Left ventricle myocardium inferior (tissue), 1 donor: ENCODE results near the gene ZNF322. TPM values are rescaled to one million over a fixed set of nuclear protein-coding genes. Genes with fewer than 3 reads are reported as not detected.

ENCODE experiments used
- DNase-seq: peaks from one replicate; pipeline ENCODE4 v3.0.0-alpha.2; 2020
- H3K27ac ChIP-seq: fragments of 200-600 bp; replicated peaks from 2 replicates; pipeline ENCODE4 v1.8.0; 2021
- H3K27me3 ChIP-seq: fragments of 200-600 bp; 2 replicates; pipeline ENCODE4 v1.8.0; 2021; ENCODE audit warnings: low read depth
- H3K36me3 ChIP-seq: fragments of 200-600 bp; 2 replicates; pipeline ENCODE4 v1.8.0; 2021
- H3K4me1 ChIP-seq: fragments of 200-600 bp; 2 replicates; pipeline ENCODE4 v1.8.0; 2021
- H3K4me3 ChIP-seq: fragments of 200-600 bp; 2 replicates; pipeline ENCODE4 v1.8.0; 2021; ENCODE audit warnings: mild to moderate bottlenecking, moderate library complexity
- H3K9me3 ChIP-seq: fragments of 200-600 bp; replicated peaks from 2 replicates; pipeline ENCODE4 v1.8.0; 2021
- intact Hi-C: fragments of 100-400 bp; cut with micrococcal nuclease; formaldehyde crosslinking; loops from one replicate; pipeline ENCODE4 v1.11.0; 2022
- total RNA-seq: library from RNA; stranded (reverse); fragmentation: NEBNext Ultra II Directional; extraction: Animal tissue kit (Norgen Biotek cat#: 25700); gene quantifications from one replicate; pipeline ENCODE4 v1.2.1, GENCODE V29; 2021
- TF ChIP-seq, protein P1 (sequence below): fragments of 200-600 bp; IDR thresholded peaks from 2 replicates; pipeline ENCODE4 v1.8.0; 2021; ENCODE audit warnings: antibody characterized with exemption, mild to moderate bottlenecking, borderline replicate concordance
- donor health status: DM: no; HTN: yes; CAD: no; lungs with severe emphysema.

ZNF322 gene
- total RNA-seq, 1 donor from 2014 or later, result 12.9 TPM

DNA sequence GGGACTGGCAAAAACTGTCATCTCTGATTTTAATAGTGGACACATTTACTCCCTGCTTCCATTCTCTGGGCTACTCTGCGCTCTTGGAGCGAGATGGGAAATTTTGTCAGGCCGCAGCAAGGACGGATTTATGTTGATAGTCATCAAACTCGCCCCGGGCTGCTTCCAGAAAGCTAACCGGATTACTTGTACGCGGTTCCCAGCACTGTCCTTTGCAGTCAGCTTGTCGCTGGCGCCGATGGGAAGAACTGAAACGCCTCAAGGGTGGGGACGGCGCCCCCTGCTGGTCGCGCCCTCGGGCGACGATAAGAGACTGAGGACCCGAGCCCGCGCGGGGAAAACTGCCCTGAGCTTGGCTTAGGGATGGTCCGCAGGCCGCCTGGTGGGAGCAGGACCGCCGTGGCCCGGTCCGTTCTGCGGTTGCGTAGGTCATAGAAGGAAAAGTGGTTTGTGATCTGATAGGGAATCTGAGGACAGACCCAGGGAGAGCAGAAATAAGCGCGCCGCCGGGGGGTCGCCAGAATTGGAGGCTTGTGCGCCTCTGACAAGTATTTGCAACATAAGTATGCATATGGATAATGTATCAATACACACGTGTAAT lies 63.8 kb downstream of the ZNF322 start:
- Histone ChIP-seq H3K27me3 (peaks cover 40% of the 10 kb centered on the region), H3K4me3 (peak overlapping the region; percentile 88), H3K36me3 (peaks cover 23% of the 10 kb centered on the region), H3K4me1 (peaks cover 35% of the 10 kb centered on the region), H3K9me3 (no peaks in the 10 kb centered on the region), H3K27ac (peak overlapping the region; percentile 88)
- intact Hi-C loops, result loop anchor here (5.0 kb wide), 1 partner anchor 253 kb away; no protein-coding TSS in a partner anchor
- TF ChIP-seq, protein P1, sequence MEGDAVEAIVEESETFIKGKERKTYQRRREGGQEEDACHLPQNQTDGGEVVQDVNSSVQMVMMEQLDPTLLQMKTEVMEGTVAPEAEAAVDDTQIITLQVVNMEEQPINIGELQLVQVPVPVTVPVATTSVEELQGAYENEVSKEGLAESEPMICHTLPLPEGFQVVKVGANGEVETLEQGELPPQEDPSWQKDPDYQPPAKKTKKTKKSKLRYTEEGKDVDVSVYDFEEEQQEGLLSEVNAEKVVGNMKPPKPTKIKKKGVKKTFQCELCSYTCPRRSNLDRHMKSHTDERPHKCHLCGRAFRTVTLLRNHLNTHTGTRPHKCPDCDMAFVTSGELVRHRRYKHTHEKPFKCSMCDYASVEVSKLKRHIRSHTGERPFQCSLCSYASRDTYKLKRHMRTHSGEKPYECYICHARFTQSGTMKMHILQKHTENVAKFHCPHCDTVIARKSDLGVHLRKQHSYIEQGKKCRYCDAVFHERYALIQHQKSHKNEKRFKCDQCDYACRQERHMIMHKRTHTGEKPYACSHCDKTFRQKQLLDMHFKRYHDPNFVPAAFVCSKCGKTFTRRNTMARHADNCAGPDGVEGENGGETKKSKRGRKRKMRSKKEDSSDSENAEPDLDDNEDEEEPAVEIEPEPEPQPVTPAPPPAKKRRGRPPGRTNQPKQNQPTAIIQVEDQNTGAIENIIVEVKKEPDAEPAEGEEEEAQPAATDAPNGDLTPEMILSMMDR, result peak; percentile 98
- DNase-seq, result peak; percentile 93

DNA sequence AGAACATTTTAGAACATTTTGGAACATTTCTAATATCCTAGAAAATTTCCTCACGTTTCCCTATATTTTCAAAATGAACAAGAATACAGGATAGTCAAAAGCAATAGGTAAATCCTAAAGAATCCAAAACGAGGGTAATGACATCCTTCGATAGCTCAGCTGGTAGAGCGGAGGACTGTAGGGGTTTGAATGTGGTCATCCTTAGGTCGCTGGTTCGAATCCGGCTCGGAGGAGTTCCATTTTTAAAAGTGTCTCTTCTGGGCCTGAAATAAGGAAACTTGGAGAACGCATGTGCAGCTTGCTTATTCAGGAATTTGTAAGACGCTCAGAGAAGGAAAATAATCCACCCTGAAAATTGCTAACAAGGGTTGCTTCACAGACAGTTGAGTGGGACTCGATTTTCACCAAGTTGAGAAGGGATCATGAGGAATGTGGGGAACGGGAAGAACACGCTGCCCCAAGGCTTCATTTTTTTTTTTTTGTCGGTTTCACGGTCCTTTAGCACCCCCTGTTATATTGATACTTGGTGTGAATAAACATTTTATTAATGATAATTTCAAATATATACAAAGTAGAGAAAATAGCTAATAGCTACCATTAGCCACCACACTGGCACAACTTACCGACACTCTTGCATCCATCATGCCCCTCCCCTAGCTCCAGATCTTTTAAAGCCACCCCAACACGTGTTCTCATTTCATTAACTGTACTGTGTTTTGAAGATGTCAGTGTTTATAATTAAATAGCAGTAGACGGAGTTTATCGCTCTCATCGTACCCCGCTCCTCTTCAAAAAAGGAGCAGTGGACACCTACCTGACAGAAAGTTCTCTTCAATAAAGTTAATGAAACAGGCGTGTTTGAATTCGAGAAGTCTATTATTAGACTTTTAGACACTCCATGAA lies 64.6 kb downstream of the ZNF322 start:
- TF ChIP-seq, protein P1, result no peak
- Histone ChIP-seq H3K9me3 (no peaks in the 10 kb centered on the region), H3K36me3 (peaks cover 20% of the 10 kb centered on the region), H3K27me3 (peaks cover 48% of the 10 kb centered on the region), H3K27ac (peak overlapping the region; percentile 88), H3K4me1 (peaks cover 35% of the 10 kb centered on the region), H3K4me3 (peak overlapping the region; percentile 88)
- no peak for DNase-seq
- intact Hi-C loops, result loop anchor here (5.0 kb wide), 1 partner anchor 253 kb away; no protein-coding TSS in a partner anchor

DNA sequence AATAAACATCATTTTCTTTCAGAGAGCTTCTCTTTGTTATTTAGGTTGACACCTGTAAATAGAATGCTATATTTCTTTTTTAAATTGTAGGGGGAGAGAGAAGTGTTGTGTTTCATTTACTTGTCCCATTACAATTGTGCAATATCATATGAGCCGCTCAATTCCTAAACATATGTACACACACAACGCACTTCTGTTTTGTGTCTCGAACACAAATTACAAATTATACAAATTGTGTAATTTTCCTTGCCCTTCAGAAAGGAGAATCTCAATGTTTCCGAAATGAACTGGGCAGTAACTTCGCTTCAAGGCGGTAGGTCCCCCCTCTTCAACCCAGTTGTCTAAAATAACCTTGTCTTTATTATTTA lies 65.4 kb downstream of the ZNF322 start:
- no peak for DNase-seq
- peaks cover 52% of the 10 kb centered on the region for H3K27me3 ChIP-seq
- TF ChIP-seq, protein P1, result no peak
- H3K27ac ChIP-seq, result no peak overlapping the region
- intact Hi-C loops, result no loop called here
- peaks cover 35% of the 10 kb centered on the region for H3K4me1 ChIP-seq
- no peaks in the 10 kb centered on the region for H3K9me3 ChIP-seq
- H3K4me3 ChIP-seq, result no peak overlapping the region
- peaks cover 13% of the 10 kb centered on the region for H3K36me3 ChIP-seq

DNA sequence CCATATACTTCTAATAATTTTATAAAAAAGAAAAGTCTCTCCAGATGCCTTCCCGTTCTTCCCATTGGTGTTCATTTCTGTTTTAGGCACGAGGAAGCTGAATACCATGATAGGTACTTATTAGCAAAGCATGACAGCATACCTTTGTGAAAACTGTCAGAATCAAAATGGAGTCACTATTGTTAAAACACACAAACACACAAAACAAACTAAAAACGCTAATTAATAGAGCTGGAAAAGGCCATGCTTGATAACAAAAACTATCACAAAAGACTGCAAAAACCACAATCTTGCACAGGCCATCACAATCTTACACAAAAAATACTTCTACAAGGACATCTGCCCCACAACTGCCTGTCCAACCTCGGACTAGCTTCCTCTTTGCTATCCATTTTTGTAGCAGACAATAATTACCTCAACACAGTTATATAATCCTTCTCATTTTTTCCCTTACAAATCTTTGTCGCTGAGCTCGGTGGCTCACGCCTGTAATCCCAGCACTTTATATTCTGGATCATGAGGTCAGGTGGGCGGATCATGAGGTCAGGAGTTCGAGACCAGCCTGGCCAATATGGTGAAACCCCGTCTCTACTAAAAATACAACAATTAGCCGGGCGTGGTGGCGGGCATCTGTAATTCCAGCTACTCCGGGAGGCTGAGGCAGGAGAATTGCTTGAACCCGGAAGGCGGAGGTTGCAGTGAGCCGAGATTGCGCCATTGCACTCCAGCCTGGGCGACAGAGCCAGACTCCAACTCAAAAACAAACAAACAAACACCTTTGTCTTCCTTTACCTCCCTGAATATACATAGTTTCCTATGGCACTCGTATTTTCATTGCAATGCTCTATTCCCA lies 66.0 kb downstream of the ZNF322 start:
- H3K4me3 ChIP-seq, result no peak overlapping the region
- no peak for DNase-seq
- intact Hi-C loops, result no loop called here
- no peak overlapping the region for H3K27ac ChIP-seq
- H3K9me3 ChIP-seq, result no peaks in the 10 kb centered on the region
- H3K27me3 ChIP-seq, result peaks cover 57% of the 10 kb centered on the region
- peaks cover 32% of the 10 kb centered on the region for H3K4me1 ChIP-seq
- peaks cover 7% of the 10 kb centered on the region for H3K36me3 ChIP-seq
- TF ChIP-seq, protein P1, result no peak

DNA sequence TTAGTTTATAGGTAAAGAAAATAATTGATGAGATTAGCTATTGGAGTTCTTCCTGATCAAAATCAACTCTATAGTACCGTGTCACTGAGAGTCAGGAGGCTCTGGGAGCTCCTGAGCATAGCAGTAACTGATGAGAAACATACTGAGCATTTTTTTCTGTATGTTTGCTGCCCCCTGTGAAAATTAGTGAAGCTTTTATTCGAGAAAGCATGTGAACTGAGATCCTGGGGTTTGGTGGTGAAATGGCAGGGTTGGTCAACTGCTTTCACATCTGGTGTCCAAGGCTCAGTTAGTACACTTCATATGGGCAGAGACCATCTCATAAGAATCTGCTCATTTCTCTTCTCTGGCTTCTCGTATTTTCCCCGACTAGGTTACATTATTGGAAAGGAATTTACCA lies 66.9 kb downstream of the ZNF322 start:
- H3K4me3 ChIP-seq, result no peak overlapping the region
- H3K36me3 ChIP-seq, result no peaks in the 10 kb centered on the region
- H3K9me3 ChIP-seq, result no peaks in the 10 kb centered on the region
- TF ChIP-seq, protein P1, result no peak
- intact Hi-C loops, result no loop called here
- H3K4me1 ChIP-seq, result peaks cover 23% of the 10 kb centered on the region
- no peak overlapping the region for H3K27ac ChIP-seq
- H3K27me3 ChIP-seq, result peaks cover 66% of the 10 kb centered on the region
- DNase-seq, result no peak
